Measurements from ENCODE around the gene CALR.
"Not testable (repeated sequence)": the region's sequence is repeated elsewhere in the genome, so short reads cannot be mapped to it uniquely, and the experiment has no call there.

CALR gene

DNA sequence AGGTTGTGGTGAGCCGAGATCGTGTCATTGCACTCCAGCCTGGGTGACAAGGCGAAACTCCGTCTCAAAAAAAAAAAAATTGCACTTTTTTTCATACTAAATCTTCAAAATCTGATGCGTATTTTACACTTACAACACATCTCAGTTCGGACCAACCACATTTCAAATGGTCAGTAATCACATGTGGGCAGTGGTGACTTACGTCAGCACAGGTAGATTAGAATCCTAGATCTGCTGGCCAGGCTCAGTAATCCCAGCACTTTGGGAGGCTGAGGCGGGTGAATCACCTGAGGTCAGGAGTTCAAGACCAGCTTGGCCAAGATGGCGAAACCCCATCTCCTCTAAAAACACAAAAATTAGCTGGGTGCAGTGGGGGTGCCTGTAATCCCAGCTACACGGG is 3.3 kb upstream of the CALR start:
- DNase-seq: no peak

- DNase-seq: no peak
Measured at GRCh38 chr19:12936582-12936981, 1.8 kb upstream of the CALR start.

DNA sequence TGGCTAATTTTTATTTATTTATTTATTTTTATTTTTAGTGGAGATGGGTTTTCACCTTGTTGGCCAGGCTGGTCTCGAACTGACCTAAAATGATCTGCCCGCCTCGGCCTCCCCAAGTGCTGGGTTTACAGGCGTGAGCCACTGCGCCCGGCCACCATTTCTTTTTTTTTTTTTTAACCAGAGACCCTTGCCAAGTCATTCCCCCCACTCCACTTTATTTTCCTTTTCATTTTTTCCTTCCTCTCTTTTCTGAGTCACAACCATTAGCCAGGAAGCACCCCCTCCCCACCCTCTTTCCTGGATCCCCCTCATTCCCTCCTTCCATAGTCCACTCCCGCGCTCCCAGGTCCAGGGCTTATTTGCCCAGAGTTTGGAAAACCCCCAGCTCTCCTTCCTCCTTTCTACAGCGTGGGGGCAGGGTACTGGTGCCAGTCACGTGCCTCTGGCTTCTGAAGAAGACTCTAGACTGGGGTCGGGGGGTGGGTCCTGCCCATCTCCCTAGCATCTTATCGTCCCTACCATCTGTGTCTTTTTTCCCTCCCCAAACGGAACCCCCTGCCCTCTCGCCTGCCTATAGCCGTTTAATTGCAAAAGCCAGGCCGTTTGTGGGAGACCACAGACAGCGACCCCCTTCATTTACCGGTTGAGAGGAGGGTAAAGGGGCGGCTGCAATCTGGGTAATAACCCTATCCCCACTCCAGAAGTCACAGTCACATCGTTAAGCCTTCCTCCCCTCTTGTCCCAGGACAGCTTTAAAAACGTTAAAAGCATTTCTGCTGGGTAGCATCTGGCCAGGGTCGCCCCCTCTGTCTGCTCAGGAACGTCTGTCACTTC is 1.1 kb upstream of the CALR start:
- no peak for DNase-seq

DNA sequence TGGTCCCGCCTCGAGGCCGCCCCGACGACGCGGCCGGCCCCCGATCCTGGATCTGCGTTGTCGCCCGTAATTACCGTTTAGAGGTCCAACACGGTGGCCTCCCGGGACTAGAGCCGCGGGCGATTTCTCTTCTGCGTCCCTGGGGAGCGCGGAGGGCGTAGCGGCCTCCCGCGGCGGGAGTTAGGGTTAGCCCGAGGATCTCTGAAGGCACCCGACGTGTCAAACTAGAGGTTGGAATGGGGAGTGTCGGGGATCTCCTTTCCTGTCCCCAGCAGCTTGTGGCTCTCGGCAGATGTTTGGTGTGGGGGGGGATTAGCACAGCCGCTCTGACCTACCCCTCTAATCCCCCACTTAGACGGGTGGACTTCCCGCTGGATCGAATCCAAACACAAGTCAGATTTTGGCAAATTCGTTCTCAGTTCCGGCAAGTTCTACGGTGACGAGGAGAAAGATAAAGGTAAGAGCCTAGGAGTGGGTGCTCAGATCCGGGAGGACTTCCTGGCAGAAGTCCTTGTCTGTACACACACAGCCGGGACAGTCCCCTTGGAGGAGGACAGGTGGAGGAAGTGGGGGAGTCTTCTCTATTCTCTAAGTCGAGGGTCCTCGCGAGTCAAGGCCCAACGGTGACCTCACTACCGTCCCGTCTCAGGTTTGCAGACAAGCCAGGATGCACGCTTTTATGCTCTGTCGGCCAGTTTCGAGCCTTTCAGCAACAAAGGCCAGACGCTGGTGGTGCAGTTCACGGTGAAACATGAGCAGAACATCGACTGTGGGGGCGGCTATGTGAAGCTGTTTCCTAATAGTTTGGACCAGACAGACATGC is 581 bp downstream of the CALR start:
- no peak for DNase-seq

- no peak for DNase-seq
Measured at GRCh38 chr19:12939975-12940423, 1.6 kb downstream of the CALR start.

DNA sequence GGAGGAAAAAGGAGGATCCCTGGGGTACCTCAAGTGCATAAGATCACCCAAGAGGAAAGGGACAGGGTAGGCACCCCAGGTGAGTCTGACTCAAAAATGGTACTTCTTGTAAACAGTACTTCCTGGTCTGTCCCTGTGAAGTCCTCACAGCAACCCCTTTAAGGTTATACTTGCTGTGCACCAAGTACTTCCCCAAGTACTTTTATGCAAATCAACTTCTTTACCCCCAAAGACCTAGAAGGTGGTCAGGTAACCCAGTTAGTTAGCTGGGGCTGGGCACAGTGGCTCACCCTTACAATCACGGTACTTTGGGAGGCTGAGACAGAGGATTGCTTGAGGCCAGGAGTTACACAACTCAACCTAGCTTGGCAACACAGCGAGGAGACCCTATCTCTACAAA is 2.5 kb downstream of the CALR start:
- DNase-seq: no peak

DNA sequence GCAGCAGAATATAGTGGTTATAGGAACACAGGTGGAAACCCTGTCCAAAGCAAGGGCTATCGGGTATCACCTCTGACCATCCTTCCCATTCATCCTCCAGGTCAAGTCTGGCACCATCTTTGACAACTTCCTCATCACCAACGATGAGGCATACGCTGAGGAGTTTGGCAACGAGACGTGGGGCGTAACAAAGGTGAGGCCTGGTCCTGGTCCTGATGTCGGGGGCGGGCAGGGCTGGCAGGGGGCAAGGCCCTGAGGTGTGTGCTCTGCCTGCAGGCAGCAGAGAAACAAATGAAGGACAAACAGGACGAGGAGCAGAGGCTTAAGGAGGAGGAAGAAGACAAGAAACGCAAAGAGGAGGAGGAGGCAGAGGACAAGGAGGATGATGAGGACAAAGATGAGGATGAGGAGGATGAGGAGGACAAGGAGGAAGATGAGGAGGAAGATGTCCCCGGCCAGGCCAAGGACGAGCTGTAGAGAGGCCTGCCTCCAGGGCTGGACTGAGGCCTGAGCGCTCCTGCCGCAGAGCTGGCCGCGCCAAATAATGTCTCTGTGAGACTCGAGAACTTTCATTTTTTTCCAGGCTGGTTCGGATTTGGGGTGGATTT is 5.1 kb downstream of the CALR start:
- no peak for DNase-seq

- DNase-seq: no peak
Measured at GRCh38 chr19:12944104-12944674, 5.8 kb downstream of the CALR start.

DNA sequence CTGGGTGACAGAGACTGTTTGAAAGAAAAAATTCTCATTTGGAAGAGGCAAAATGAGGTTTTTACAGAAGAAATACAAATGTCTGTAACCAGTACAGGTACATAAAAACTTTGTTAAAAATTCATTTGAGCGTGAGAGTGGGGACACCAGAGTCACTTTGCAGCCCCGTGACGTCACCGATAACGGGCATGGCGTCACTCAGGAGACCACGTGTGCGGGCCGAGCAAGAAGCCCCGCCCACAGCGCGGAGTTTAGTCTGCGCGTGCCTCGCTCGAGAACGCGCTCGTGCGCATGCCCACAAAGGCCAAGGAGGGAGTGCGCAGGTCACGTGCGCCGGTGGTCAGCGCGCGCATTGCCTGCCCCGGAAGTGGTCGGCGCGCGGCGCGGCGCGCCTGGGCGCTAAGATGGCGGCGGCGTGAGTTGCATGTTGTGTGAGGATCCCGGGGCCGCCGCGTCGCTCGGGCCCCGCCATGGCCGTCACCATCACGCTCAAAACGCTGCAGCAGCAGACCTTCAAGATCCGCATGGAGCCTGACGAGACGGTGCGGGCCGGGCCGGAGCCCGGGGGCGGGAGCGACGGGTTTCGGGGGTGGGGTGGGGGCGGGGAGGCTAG is 7.2 kb downstream of the CALR start, which contains the start of gene RAD23A:
TSS of gene RAD23A (plus strand) at position 384 of the 613 bp plus-strand sequence. CDS start at position 471, 87 bp downstream.
- DNase-seq: peak; percentile 74

DNA sequence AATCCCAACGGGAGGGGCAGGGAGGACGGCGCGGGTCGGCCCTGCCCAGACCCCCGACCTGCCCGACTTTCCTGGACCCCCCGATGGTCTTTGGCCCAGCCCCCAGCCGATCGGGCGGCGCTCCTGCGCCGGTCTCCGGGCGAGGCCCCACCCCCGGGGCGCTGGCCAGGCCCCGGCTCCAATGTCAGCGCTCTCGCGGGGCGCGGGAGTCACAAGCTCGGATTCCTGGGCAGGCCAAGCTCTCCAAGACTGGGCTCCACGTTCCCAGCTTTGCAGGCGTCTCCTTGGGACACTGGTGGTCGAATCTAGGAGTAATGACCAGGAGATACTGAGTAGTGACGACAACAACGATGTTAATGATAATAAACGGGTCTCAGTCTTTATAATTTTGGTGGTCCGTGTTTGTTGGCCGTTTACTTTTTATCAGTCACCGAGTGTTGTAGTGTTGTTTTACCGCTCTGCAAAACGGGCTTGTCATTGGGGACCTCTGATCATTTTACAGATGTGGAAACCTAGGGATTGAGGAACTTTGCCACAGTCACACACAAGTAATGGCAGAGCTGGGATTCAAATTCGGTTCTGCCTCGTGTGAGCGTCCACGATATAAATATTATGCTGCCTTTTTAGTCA is 7.8 kb downstream of the CALR start:
- DNase-seq: no peak

- DNase-seq: no peak
Measured at GRCh38 chr19:12946731-12947496, 8.5 kb downstream of the CALR start.

GRCh38 chr19:12947702-12948611 is 9.5 kb downstream of the CALR start:
- no peak for DNase-seq

DNA sequence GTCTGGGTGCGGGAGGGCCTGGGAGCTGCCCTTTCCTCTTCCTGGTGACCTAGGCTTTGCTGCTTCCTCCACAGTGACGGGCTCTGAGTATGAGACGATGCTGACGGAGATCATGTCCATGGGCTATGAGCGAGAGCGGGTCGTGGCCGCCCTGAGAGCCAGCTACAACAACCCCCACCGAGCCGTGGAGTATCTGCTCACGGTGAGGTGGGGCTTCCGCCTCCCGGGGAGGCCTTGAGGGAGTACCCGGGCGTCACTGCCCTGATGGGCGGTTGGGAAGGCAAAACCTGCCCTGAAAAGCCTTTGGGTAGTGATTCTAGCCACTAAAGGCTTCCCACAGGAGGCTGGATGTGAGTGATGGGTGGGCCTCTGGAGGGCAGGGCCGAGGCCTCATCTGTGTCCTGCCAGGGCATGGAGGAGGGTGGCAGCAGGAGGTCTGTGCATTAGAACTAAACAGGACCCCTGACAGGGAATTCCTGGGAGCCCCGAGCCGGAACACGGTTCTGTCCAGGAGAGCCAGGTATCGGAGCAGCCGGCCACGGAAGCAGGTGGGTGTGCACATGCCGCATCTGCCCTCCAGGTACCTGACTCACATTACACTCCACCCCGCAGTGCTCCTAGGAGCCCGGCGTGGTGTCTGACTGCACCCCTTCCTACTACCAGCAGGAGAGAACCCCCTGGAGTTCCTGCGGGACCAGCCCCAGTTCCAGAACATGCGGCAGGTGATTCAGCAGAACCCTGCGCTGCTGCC is 10.4 kb downstream of the CALR start:
- DNase-seq: no peak

- no peak for DNase-seq
Measured at GRCh38 chr19:12949363-12950283, 11.2 kb downstream of the CALR start.

GRCh38 chr19:12952050-12952449 is 13.6 kb downstream of the CALR start:
- not testable (repeated sequence) for DNase-seq

DNA sequence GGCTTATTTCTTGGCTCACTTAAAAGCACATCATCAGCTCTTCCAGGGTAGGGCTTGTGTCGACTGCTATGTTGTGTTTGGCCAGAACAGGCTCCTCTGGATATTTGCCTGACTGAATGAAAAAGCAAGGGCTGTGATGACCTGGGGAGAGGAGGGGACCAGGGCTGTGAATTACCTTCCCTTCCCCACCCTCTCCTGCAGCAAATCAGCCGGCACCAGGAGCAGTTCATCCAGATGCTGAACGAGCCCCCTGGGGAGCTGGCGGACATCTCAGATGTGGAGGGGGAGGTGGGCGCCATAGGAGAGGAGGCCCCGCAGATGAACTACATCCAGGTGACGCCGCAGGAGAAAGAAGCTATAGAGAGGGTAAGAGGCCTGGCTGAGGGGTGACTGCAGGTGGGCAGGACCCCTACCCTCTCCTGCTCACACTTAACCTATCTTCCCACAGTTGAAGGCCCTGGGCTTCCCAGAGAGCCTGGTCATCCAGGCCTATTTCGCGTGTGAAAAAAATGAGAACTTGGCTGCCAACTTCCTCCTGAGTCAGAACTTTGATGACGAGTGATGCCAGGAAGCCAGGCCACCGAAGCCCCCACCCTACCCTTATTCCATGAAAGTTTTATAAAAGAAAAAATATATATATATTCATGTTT is 14.2 kb downstream of the CALR start:
- no peak for DNase-seq

- DNase-seq: no peak
Measured at GRCh38 chr19:12953138-12953798, 14.9 kb downstream of the CALR start.
